Endothelial cell of umbilical vein (primary cell): ENCODE data around the gene PSG7.

ENCODE experiments used
- CTCF ChIP-seq, 2 donors: IDR thresholded peaks; 1 replicate in 1 of 2; 2 replicates in 1 of 2; pipeline ENCODE4 v1.5.1; 2011; ENCODE audit warnings: low read length in 2 of 2, mild to moderate bottlenecking in 2 of 2, moderate library complexity in 2 of 2, control low read depth in 1 of 2, inconsistent platforms in 1 of 2, low read depth in 1 of 2; ENCODE audit not compliant: insufficient read depth in 1 of 2; ENCODE audit errors: extremely low read depth in 1 of 2
- EZH2 ChIP-seq: IDR thresholded peaks from 2 replicates; pipeline ENCODE4 v1.6.1; 2012; ENCODE audit warnings: borderline replicate concordance, low read depth, mild to moderate bottlenecking, moderate library complexity, low read length, inconsistent platforms; ENCODE audit not compliant: severe bottlenecking
- FOS ChIP-seq: IDR thresholded peaks from 2 replicates; pipeline ENCODE4 v1.6.1; 2011; ENCODE audit warnings: mild to moderate bottlenecking, low read length, moderate library complexity, borderline replicate concordance; ENCODE audit not compliant: insufficient read depth
- GATA2 ChIP-seq: IDR thresholded peaks from 2 replicates; pipeline ENCODE4 v1.7.0; 2011; ENCODE audit warnings: low read depth, mild to moderate bottlenecking, moderate library complexity, mixed read lengths, low read length; ENCODE audit not compliant: insufficient read length, insufficient read depth
- JUN ChIP-seq: IDR thresholded peaks from 2 replicates; pipeline ENCODE4 v1.6.1; 2011; ENCODE audit warnings: borderline replicate concordance, low read depth; ENCODE audit not compliant: insufficient read length, insufficient read depth
- MAX ChIP-seq: IDR thresholded peaks from 2 replicates; pipeline ENCODE4 v1.6.1; 2011; ENCODE audit not compliant: insufficient read depth, insufficient read length
- MYC ChIP-seq: IDR thresholded peaks from one replicate; pipeline ENCODE4 v1.6.1; 2011; ENCODE audit warnings: mild to moderate bottlenecking, low read depth, low read length
- POLR2A ChIP-seq: IDR thresholded peaks from 2 replicates; pipeline ENCODE4 v1.6.1; 2012; ENCODE audit warnings: low read depth, mild to moderate bottlenecking, control low read depth, low read length
- POLR2AphosphoS5 ChIP-seq: IDR thresholded peaks from 2 replicates; pipeline ENCODE4 v1.6.1; 2012; ENCODE audit warnings: low read depth, mild to moderate bottlenecking, control low read depth, low read length, moderate library complexity; ENCODE audit not compliant: insufficient read depth

GRCh38 chr19:42985588-42985987 is 48.6 kb upstream of the PSG7 start:
- no peak for TF ChIP-seq POLR2A
- no peak for TF ChIP-seq POLR2AphosphoS5
- TF ChIP-seq CTCF (IDR thresholded peaks at IDR 0.05; ENCODE audit: extremely low read depth in 1 of 2, insufficient read depth in 1 of 2, low read depth in 1 of 2, low read length in 2 of 2) = no peak
- no peak for TF ChIP-seq MAX
- TF ChIP-seq JUN = no peak
- no peak for TF ChIP-seq GATA2
- no peak for TF ChIP-seq EZH2
- TF ChIP-seq MYC = no peak
- TF ChIP-seq FOS = no peak
